ENCODE measurements around the gene RAB11A.

DNA sequence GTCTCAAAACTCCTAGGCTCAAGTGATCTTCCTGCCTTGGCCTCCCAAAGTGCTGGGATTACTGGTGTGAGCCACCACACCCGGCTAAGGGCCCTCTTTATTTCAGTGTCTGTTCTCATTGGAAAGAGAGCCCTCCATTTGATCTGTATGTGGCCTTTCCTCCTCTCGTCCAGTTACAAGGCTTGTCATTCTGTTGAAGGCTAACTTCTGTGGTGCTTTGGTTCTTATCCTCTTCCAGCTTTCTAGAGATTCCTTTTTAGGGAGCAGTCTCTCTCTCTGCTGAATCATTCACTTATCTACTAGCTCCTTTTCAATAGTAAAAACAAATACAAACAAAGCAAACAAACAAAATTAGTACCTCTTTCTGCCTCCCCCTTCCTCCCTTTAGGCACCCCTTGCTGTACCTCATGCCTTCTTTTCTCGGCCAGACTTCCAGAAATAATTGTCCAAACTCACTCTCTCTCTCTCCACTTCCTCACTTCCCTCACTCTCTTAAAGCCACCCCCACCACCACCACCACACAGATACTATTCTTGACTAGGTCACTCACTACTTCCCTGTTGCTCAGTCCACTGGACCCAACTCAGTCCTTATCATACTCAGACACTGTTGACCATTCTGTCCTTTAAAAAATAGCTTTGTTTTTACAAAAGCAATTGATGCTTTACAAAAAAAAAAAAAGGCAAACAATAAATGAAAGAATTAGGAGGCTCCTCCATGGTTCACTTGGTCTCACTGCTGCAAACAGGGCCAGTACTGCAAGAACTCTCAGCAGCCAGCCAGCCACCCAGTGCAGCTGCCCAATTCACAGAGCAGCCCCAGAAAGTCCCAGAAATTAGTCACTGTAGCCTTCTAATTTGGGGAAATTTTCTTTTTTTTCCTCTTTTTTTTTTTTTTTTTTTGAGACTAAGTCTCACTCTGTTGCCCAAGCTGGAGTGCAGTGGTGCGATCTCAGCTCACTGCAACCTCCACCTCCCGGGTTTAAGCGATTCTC lies 31.7 kb upstream of the RAB11A start:
- TF ChIP-seq, protein P1, sequence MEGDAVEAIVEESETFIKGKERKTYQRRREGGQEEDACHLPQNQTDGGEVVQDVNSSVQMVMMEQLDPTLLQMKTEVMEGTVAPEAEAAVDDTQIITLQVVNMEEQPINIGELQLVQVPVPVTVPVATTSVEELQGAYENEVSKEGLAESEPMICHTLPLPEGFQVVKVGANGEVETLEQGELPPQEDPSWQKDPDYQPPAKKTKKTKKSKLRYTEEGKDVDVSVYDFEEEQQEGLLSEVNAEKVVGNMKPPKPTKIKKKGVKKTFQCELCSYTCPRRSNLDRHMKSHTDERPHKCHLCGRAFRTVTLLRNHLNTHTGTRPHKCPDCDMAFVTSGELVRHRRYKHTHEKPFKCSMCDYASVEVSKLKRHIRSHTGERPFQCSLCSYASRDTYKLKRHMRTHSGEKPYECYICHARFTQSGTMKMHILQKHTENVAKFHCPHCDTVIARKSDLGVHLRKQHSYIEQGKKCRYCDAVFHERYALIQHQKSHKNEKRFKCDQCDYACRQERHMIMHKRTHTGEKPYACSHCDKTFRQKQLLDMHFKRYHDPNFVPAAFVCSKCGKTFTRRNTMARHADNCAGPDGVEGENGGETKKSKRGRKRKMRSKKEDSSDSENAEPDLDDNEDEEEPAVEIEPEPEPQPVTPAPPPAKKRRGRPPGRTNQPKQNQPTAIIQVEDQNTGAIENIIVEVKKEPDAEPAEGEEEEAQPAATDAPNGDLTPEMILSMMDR (IDR thresholded peaks at IDR 0.05; ENCODE audit: insufficient read depth, low read length) = no peak
- TF ChIP-seq, protein P2, sequence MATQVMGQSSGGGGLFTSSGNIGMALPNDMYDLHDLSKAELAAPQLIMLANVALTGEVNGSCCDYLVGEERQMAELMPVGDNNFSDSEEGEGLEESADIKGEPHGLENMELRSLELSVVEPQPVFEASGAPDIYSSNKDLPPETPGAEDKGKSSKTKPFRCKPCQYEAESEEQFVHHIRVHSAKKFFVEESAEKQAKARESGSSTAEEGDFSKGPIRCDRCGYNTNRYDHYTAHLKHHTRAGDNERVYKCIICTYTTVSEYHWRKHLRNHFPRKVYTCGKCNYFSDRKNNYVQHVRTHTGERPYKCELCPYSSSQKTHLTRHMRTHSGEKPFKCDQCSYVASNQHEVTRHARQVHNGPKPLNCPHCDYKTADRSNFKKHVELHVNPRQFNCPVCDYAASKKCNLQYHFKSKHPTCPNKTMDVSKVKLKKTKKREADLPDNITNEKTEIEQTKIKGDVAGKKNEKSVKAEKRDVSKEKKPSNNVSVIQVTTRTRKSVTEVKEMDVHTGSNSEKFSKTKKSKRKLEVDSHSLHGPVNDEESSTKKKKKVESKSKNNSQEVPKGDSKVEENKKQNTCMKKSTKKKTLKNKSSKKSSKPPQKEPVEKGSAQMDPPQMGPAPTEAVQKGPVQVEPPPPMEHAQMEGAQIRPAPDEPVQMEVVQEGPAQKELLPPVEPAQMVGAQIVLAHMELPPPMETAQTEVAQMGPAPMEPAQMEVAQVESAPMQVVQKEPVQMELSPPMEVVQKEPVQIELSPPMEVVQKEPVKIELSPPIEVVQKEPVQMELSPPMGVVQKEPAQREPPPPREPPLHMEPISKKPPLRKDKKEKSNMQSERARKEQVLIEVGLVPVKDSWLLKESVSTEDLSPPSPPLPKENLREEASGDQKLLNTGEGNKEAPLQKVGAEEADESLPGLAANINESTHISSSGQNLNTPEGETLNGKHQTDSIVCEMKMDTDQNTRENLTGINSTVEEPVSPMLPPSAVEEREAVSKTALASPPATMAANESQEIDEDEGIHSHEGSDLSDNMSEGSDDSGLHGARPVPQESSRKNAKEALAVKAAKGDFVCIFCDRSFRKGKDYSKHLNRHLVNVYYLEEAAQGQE (IDR thresholded peaks at IDR 0.05; ENCODE audit: insufficient replicate concordance, low read depth) = no peak
- no peak for TF ChIP-seq POLR2AphosphoS5 (IDR thresholded peaks at IDR 0.05; ENCODE audit: low read depth)
- no peak for TF ChIP-seq GABPA (IDR thresholded peaks at IDR 0.05; ENCODE audit: low read depth)

All from HL-60 (cell line).